ENCODE results near the gene HPX. TPM values are rescaled to one million over a fixed set of nuclear protein-coding genes. Genes with fewer than 3 reads are reported as not detected.
"Not testable (repeated sequence)": the region's sequence is repeated elsewhere in the genome, so short reads cannot be mapped to it uniquely, and the experiment has no call there.

HPX gene
- total and polyA plus RNA-seq, 2 experiments from 2014 or later = 0.73 to 0.95 TPM

GRCh38 chr11:6397156-6397555, 43.6 kb downstream of the HPX start:
- peak in 1 of 2 donors; percentile 39 for DNase-seq (ENCODE audit: low read depth in 1 of 2, low spot score in 1 of 2)
- peaks cover 4% of the 10 kb centered on the region for H3K36me3 ChIP-seq
- no peak for TF ChIP-seq CTCF (IDR thresholded peaks at IDR 0.05; ENCODE audit: low read depth, low read length)
- H3K27ac ChIP-seq = no peak overlapping the region
- no peaks in the 10 kb centered on the region for H3K9me3 ChIP-seq (ENCODE audit: low read depth)
- no peaks in the 10 kb centered on the region for H3K27me3 ChIP-seq
- H3K4me1 ChIP-seq (ENCODE audit: low read depth) = no peaks in the 10 kb centered on the region
- H3K4me3 ChIP-seq = no peak overlapping the region

GRCh38 chr11:6395470-6396060, 45.2 kb downstream of the HPX start:
- no peaks in the 10 kb centered on the region for H3K9me3 ChIP-seq (ENCODE audit: low read depth)
- peak overlapping the region; percentile 23 for H3K27ac ChIP-seq
- no peak overlapping the region for H3K4me3 ChIP-seq
- no peak for TF ChIP-seq CTCF (IDR thresholded peaks at IDR 0.05; ENCODE audit: low read depth, low read length)
- no peaks in the 10 kb centered on the region for H3K36me3 ChIP-seq
- H3K27me3 ChIP-seq = no peaks in the 10 kb centered on the region
- peaks cover 5% of the 10 kb centered on the region for H3K4me1 ChIP-seq (ENCODE audit: low read depth)
- no peak for DNase-seq (ENCODE audit: low read depth in 1 of 2, low spot score in 1 of 2)

GRCh38 chr11:6393989-6394670, 46.7 kb downstream of the HPX start:
- Histone ChIP-seq H3K9me3 (ENCODE audit: low read depth) (no peaks in the 10 kb centered on the region), H3K36me3 (no peaks in the 10 kb centered on the region), H3K4me1 (ENCODE audit: low read depth) (peaks cover 12% of the 10 kb centered on the region), H3K27ac (no peak overlapping the region), H3K4me3 (no peak overlapping the region), H3K27me3 (no peaks in the 10 kb centered on the region)
- TF ChIP-seq CTCF (IDR thresholded peaks at IDR 0.05; ENCODE audit: low read depth, low read length) = no peak
- no peak for DNase-seq (ENCODE audit: low read depth in 1 of 2, low spot score in 1 of 2)

- H3K4me3 ChIP-seq; H3K27me3 ChIP-seq; H3K27ac ChIP-seq; H3K36me3 ChIP-seq; DNase-seq (ENCODE audit: low read depth in 1 of 2, low spot score in 1 of 2); H3K9me3 ChIP-seq (ENCODE audit: low read depth): not testable (repeated sequence)
- peaks cover 13% of the 10 kb centered on the region for H3K4me1 ChIP-seq (ENCODE audit: low read depth)
Measured at GRCh38 chr11:6392251-6392650, 48.5 kb downstream of the HPX start.

- DNase-seq (ENCODE audit: low read depth in 1 of 2, low spot score in 1 of 2) = no peak
- H3K4me3 ChIP-seq = no peak overlapping the region
- no peak for TF ChIP-seq CTCF (IDR thresholded peaks at IDR 0.05; ENCODE audit: low read depth, low read length)
Measured at GRCh38 chr11:6391537-6392134, 49.2 kb downstream of the HPX start.

More at GRCh38 chr11:6391537-6392134, 49.2 kb downstream of the HPX start:
- H3K27ac ChIP-seq = no peak overlapping the region
- H3K9me3 ChIP-seq (ENCODE audit: low read depth) = no peaks in the 10 kb centered on the region
- no peaks in the 10 kb centered on the region for H3K36me3 ChIP-seq
- no peaks in the 10 kb centered on the region for H3K27me3 ChIP-seq
- peaks cover 13% of the 10 kb centered on the region for H3K4me1 ChIP-seq (ENCODE audit: low read depth)
